Measurements from ENCODE around the gene ALK. TPM values are rescaled to one million over a fixed set of nuclear protein-coding genes. Genes with fewer than 3 reads are reported as not detected.

The ALK gene
- total and polyA plus RNA-seq, 2 experiments from 2014 or later = 0.35 TPM; not detected in 1

- TF ChIP-seq CTCF (conservative IDR thresholded peaks at IDR 0.05; ENCODE audit: low read depth in 2 of 2) = no peak
- TF ChIP-seq NANOG (IDR thresholded peaks at IDR 0.05; ENCODE audit: borderline replicate concordance) = no peak
- no peak for TF ChIP-seq EZH2 (IDR thresholded peaks at IDR 0.05; ENCODE audit: low read depth, unreplicated experiment)
- TF ChIP-seq REST (IDR thresholded peaks at IDR 0.05; ENCODE audit: unreplicated experiment) = no peak
- no peak for TF ChIP-seq ETS1 (IDR thresholded peaks at IDR 0.05)
- no peak for TF ChIP-seq ZNF114 (CRISPR knock-in tag; IDR thresholded peaks at IDR 0.05)
- no peak for TF ChIP-seq POLR2AphosphoS5 (IDR thresholded peaks at IDR 0.05; ENCODE audit: low read depth)
- TF ChIP-seq ZNF331 (CRISPR knock-in tag; IDR thresholded peaks at IDR 0.05; ENCODE audit: low read depth) = no peak
- TF ChIP-seq EZH2phosphoT487 (IDR thresholded peaks at IDR 0.05; ENCODE audit: unreplicated experiment) = no peak
- no peak for TF ChIP-seq JUNB (IDR thresholded peaks at IDR 0.05; ENCODE audit: unreplicated experiment)
- TF ChIP-seq STAT1 (IDR thresholded peaks at IDR 0.05; ENCODE audit: unreplicated experiment) = no peak
These were observed 215.8 kb downstream of the ALK start (continued) for GRCh38 chr2:29705616-29706015.

- ATAC-seq (no peak), DNase-seq (ENCODE audit: low spot score) (peak; percentile 6)
- no peak overlapping the region for H3K4me2 ChIP-seq
- Mint-ChIP-seq H3K27ac (no peak overlapping the region), H3K36me3 (ENCODE audit: low read depth) (no peaks in the 10 kb centered on the region), H3K4me1 (peaks cover 3% of the 10 kb centered on the region), H3K4me3 (no peak overlapping the region), H3K27me3 (ENCODE audit: insufficient read depth, low read depth, poor library complexity) (peaks cover 4% of the 10 kb centered on the region), H3K9me3 (no peaks in the 10 kb centered on the region)
- no peaks in the 10 kb centered on the region for H3K36me3 ChIP-seq (ENCODE audit: insufficient read depth)
- H3F3A ChIP-seq (replicated peaks; ENCODE audit: low read depth) = no peaks in the 10 kb centered on the region
- H3K27me3 ChIP-seq (ENCODE audit: insufficient read depth) = no peaks in the 10 kb centered on the region
- no peak overlapping the region for H3K4me3 ChIP-seq
- H3K9me2 ChIP-seq (ENCODE audit: insufficient read depth) = peaks cover 25% of the 10 kb centered on the region
- 0 out of 2 replicates have a peak, but pooled peaks cover 3% of the 10 kb centered on the region for H3K4me1 ChIP-seq (ENCODE audit: insufficient read depth)
- H2AFZ ChIP-seq = 0 out of 2 replicates have a peak overlapping the region, but pooled peaks have one; percentile 16
- H3K27ac ChIP-seq (ENCODE audit: low read depth) = no peak overlapping the region
- H4K20me1 ChIP-seq (replicated peaks; ENCODE audit: insufficient read depth) = no peaks in the 10 kb centered on the region
- no peaks in the 10 kb centered on the region for H3K79me2 ChIP-seq (replicated peaks; ENCODE audit: insufficient read depth)
- TF ChIP-seq ZNF462 (CRISPR knock-in tag; IDR thresholded peaks at IDR 0.05) (no peak), ZNF331 (CRISPR knock-in tag; IDR thresholded peaks at IDR 0.05; ENCODE audit: low read depth) (no peak), CREB1 (CRISPR knock-in tag; IDR thresholded peaks at IDR 0.05; ENCODE audit: low read depth) (no peak), ZNF114 (CRISPR knock-in tag; IDR thresholded peaks at IDR 0.05) (no peak)
These were observed 218.1 kb downstream of the ALK start for GRCh38 chr2:29703336-29703735.
